H9 (cell line): ENCODE results near the gene KBTBD8. TPM values are rescaled to one million over a fixed set of nuclear protein-coding genes. Genes with fewer than 3 reads are reported as not detected.

Source experiments
- DNase-seq: peaks from one replicate; pipeline ENCODE4 v3.0.0-alpha.2; 2017
- H2AFZ ChIP-seq: one replicate; pipeline ENCODE4 v1.6.1; 2013; ENCODE audit warnings: mild to moderate bottlenecking, low read length, control low read depth, moderate library complexity
- H2AK5ac ChIP-seq: 2 replicates; pipeline ENCODE4 v1.6.1; 2013; ENCODE audit warnings: low read length, control low read depth, mixed read lengths; ENCODE audit not compliant: insufficient read length
- H2BK120ac ChIP-seq: one replicate; pipeline ENCODE4 v1.6.1; 2013; ENCODE audit warnings: low read depth, mild to moderate bottlenecking, low read length, control low read depth, inconsistent platforms; ENCODE audit not compliant: poor library complexity, severe bottlenecking
- H2BK12ac ChIP-seq: 2 replicates; pipeline ENCODE4 v1.6.1; 2013; ENCODE audit warnings: low read length, control low read depth, mixed read lengths, low read depth; ENCODE audit not compliant: insufficient read length
- H2BK15ac ChIP-seq: 2 replicates; pipeline ENCODE4 v1.6.1; 2013; ENCODE audit warnings: low read depth, low read length, control low read depth
- H2BK20ac ChIP-seq: one replicate; pipeline ENCODE4 v1.6.1; 2013; ENCODE audit warnings: low read depth, mild to moderate bottlenecking, low read length, control low read depth, inconsistent platforms; ENCODE audit not compliant: poor library complexity, severe bottlenecking
- H2BK5ac ChIP-seq: 2 replicates; pipeline ENCODE4 v1.6.1; 2013; ENCODE audit warnings: low read length, control low read depth, mixed read lengths; ENCODE audit not compliant: insufficient read length
- H3K14ac ChIP-seq: 2 replicates; pipeline ENCODE4 v1.6.1; 2013; ENCODE audit warnings: low read length, control low read depth; ENCODE audit not compliant: insufficient read depth
- H3K18ac ChIP-seq: 2 replicates; pipeline ENCODE4 v1.6.1; 2013; ENCODE audit warnings: low read depth, mild to moderate bottlenecking, mixed read lengths, low read length, control low read depth; ENCODE audit not compliant: insufficient read length
- H3K23ac ChIP-seq: 2 replicates; pipeline ENCODE4 v1.6.1; 2013; ENCODE audit warnings: low read length, control low read depth, mixed read lengths, low read depth; ENCODE audit not compliant: insufficient read length
- H3K23me2 ChIP-seq: 2 replicates; pipeline ENCODE4 v1.6.1; 2013; ENCODE audit warnings: low read depth, mild to moderate bottlenecking, mixed read lengths, low read length, control low read depth; ENCODE audit not compliant: insufficient read length, poor library complexity, severe bottlenecking
- H3K27ac ChIP-seq: 2 replicates; pipeline ENCODE4 v1.5.1; 2013; ENCODE audit warnings: low read length, control low read depth, mixed read lengths, low read depth; ENCODE audit not compliant: insufficient read length
- H3K27me3 ChIP-seq: 2 replicates; pipeline ENCODE4 v1.6.1; 2013; ENCODE audit warnings: low read length, control low read depth, inconsistent platforms; ENCODE audit not compliant: insufficient read depth
- H3K4ac ChIP-seq: 2 replicates; pipeline ENCODE4 v1.6.1; 2013; ENCODE audit warnings: low read depth, mild to moderate bottlenecking, control low read depth, inconsistent platforms, low read length, moderate library complexity
- H3K4me1 ChIP-seq: 2 replicates; pipeline ENCODE4 v1.6.1; 2013; ENCODE audit warnings: low read length, control low read depth, inconsistent platforms; ENCODE audit not compliant: insufficient read depth
- H3K4me2 ChIP-seq: 2 replicates; pipeline ENCODE4 v1.6.1; 2013; ENCODE audit warnings: low read length, control low read depth, mixed read lengths; ENCODE audit not compliant: insufficient read length, insufficient read depth
- H3K56ac ChIP-seq: 2 replicates; pipeline ENCODE4 v1.6.1; 2013; ENCODE audit warnings: low read depth, mild to moderate bottlenecking, mixed read lengths, low read length, control low read depth; ENCODE audit not compliant: insufficient read length
- H3K79me1 ChIP-seq: 2 replicates; pipeline ENCODE4 v1.6.1; 2013; ENCODE audit warnings: low read depth, mild to moderate bottlenecking, moderate library complexity, low read length, control low read depth, inconsistent platforms; ENCODE audit not compliant: insufficient read depth, poor library complexity, severe bottlenecking
- H3K79me2 ChIP-seq: 2 replicates; pipeline ENCODE4 v1.6.1; 2013; ENCODE audit warnings: low read length, control low read depth, inconsistent platforms; ENCODE audit not compliant: insufficient read depth
- H3K9ac ChIP-seq: 2 replicates; pipeline ENCODE4 v1.6.1; 2013; ENCODE audit warnings: low read length, control low read depth, mixed read lengths; ENCODE audit not compliant: insufficient read length; ENCODE audit errors: extremely low read depth
- H3K9me3 ChIP-seq: one replicate; pipeline ENCODE4 v1.6.1; 2013; ENCODE audit warnings: low read depth, low read length, inconsistent platforms; ENCODE audit not compliant: control insufficient read depth
- H3T11ph ChIP-seq: one replicate; pipeline ENCODE4 v1.6.1; 2013; ENCODE audit warnings: mild to moderate bottlenecking, low read length, control low read depth, inconsistent platforms
- H4K20me1 ChIP-seq: one replicate; pipeline ENCODE4 v1.6.1; 2013; ENCODE audit not compliant: control insufficient read depth, insufficient read length, insufficient read depth
- H4K5ac ChIP-seq: 2 replicates; pipeline ENCODE4 v1.6.1; 2013; ENCODE audit warnings: low read depth, mild to moderate bottlenecking, mixed read lengths, low read length, control low read depth; ENCODE audit not compliant: insufficient read length
- H4K8ac ChIP-seq: replicated peaks from 2 replicates; pipeline ENCODE4 v1.6.1; 2013; ENCODE audit warnings: low read length, control low read depth, mixed read lengths, low read depth; ENCODE audit not compliant: insufficient read length
- H4K91ac ChIP-seq: 2 replicates; pipeline ENCODE4 v1.6.1; 2013; ENCODE audit warnings: low read depth, mild to moderate bottlenecking, moderate library complexity, mixed read lengths, low read length, control low read depth; ENCODE audit not compliant: insufficient read length
- H3K27ac Mint-ChIP-seq, 3 experiments: 2 replicates in 2 of 3; 3 replicates in 1 of 3; pipeline ENCODE4 v1.8.0; 2020 to 2021; ENCODE audit warnings: mixed read lengths in 3 of 3, mild to moderate bottlenecking in 1 of 3, moderate library complexity in 1 of 3
- H3K27me3 Mint-ChIP-seq: 2 replicates; pipeline ENCODE4 v1.8.0; 2021; ENCODE audit warnings: low read depth, mild to moderate bottlenecking, moderate library complexity, mixed read lengths
- H3K36me3 Mint-ChIP-seq, 3 experiments: 2 replicates in 2 of 3; 3 replicates in 1 of 3; pipeline ENCODE4 v1.8.0; 2020 to 2021; ENCODE audit warnings: low read depth in 3 of 3, mixed read lengths in 3 of 3; ENCODE audit not compliant: insufficient read depth in 1 of 3
- H3K4me1 Mint-ChIP-seq, 2 experiments: 2 replicates each; pipeline ENCODE4 v1.8.0; 2020; ENCODE audit warnings: mixed read lengths in 2 of 2
- H3K4me3 Mint-ChIP-seq, 2 experiments: 2 replicates in 1 of 2; 3 replicates in 1 of 2; pipeline ENCODE4 v1.8.0; 2020 to 2021; ENCODE audit warnings: mild to moderate bottlenecking in 2 of 2, mixed read lengths in 2 of 2, moderate library complexity in 1 of 2
- H3K9me3 Mint-ChIP-seq, 2 experiments: 2 replicates in 1 of 2; 3 replicates in 1 of 2; pipeline ENCODE4 v1.8.0; 2020; ENCODE audit warnings: mild to moderate bottlenecking in 2 of 2, mixed read lengths in 2 of 2, moderate library complexity in 1 of 2
- CTCF ChIP-seq: fragments of 200-600 bp; sonication (generic); conservative IDR thresholded peaks from 3 replicates; pipeline ENCODE4 v1.8.0; 2021; ENCODE audit warnings: antibody characterized with exemption, mild to moderate bottlenecking
- WGBS: extraction: QIAGEN DNeasy Blood & Tissue Kit; methylation state at CpG from one replicate; pipeline ENCODE4 v1.1.7; 2013; ENCODE audit warnings: missing lambda C conversion rate, low lambda C conversion rate, mixed read lengths; ENCODE audit not compliant: insufficient read length; ENCODE audit errors: extremely low coverage; 5-methylcytosine and 5-hydroxymethylcytosine counted together
- long read RNA-seq: library from polyadenylated mRNA; unstranded; transcript quantifications from one replicate; pipeline ENCODE4 v2.0.0, GENCODE V29; 2020
- total RNA-seq: library from RNA; stranded (reverse); gene quantifications from 2 replicates; pipeline ENCODE4 v1.2.1, GENCODE V29; 2021

Gene KBTBD8
- 16.7 and 19.4 TPM in 2 replicates for total RNA-seq
- long read RNA-seq, full-length matches to known transcripts: 15 of 26 reads
- long read RNA-seq, partial matches to known transcripts: 2 of 26 reads
- long read RNA-seq, other reads (novel, unspliced or antisense): 9 of 26 reads

GRCh38 chr3:66998113-66998903, at the start of gene KBTBD8:
Gene KBTBD8, plus strand, starts transcription at chr3:66998307. Its CDS starts 49 bp downstream, at chr3:66998356.
- H3K4me1 ChIP-seq: peaks cover 10% of the 10 kb centered on the region
- H2BK20ac ChIP-seq: no peak within 1 kb of the TSS
- no peak within 1 kb of the TSS for H4K8ac ChIP-seq
- peak within 1 kb of the TSS; percentile 65 for H2AFZ ChIP-seq
- no peak within 1 kb of the TSS for H3K27ac Mint-ChIP-seq
- H2BK120ac ChIP-seq: no peak within 1 kb of the TSS
- H3K36me3 Mint-ChIP-seq: peaks cover 0 to 8% (median 0%) of the 10 kb centered on the region in 3 experiments; a peak in 5 of 7 replicates
- H3K4ac ChIP-seq: no peak within 1 kb of the TSS
- no peak within 1 kb of the TSS for H3K56ac ChIP-seq
- no peaks in the 10 kb centered on the region for H3K9me3 Mint-ChIP-seq
- H3K4me2 ChIP-seq: peak within 1 kb of the TSS; percentile 98
- no peak within 1 kb of the TSS for H3K23ac ChIP-seq
- DNase-seq: peak; percentile 100
- no peak within 1 kb of the TSS for H4K5ac ChIP-seq
- H2BK15ac ChIP-seq: no peak within 1 kb of the TSS
- no peak within 1 kb of the TSS for H2BK5ac ChIP-seq
- no peak within 1 kb of the TSS for H3K14ac ChIP-seq
- no CpG with 5 or more reads among the region's 75 CpGs for WGBS
- H4K91ac ChIP-seq: no peak within 1 kb of the TSS
- H3K27ac ChIP-seq: no peak within 1 kb of the TSS
- no peaks in the 10 kb centered on the region for H3K27me3 ChIP-seq
- H3K27me3 Mint-ChIP-seq: peaks cover 4% of the 10 kb centered on the region; the same call in 1 of the 2 replicates
- H2AK5ac ChIP-seq: no peak within 1 kb of the TSS
- peak within 1 kb of the TSS; percentile 20 for H3K9ac ChIP-seq
- peaks cover 5% of the 10 kb centered on the region for H3K79me1 ChIP-seq
- no peaks in the 10 kb centered on the region for H4K20me1 ChIP-seq
- no peak within 1 kb of the TSS for H3T11ph ChIP-seq
- H3K23me2 ChIP-seq: peaks cover 9% of the 10 kb centered on the region
- peak within 1 kb of the TSS; percentile 91 to 94 for H3K4me3 Mint-ChIP-seq
- no peak for TF ChIP-seq CTCF
- no peak within 1 kb of the TSS for H2BK12ac ChIP-seq
- H3K18ac ChIP-seq: no peak within 1 kb of the TSS
- H3K9me3 ChIP-seq: no peaks in the 10 kb centered on the region
- H3K79me2 ChIP-seq: peaks cover 3% of the 10 kb centered on the region; the same call in 1 of the 2 replicates
- H3K4me1 Mint-ChIP-seq: peaks cover 19% of the 10 kb centered on the region in 2 experiments
